HG03103 (cell line): ENCODE results near the gene PPP1R9B.

ENCODE experiments used
- ATAC-seq: cut with Tn5 transposase; IDR thresholded peaks from one replicate; pipeline ENCODE4 v1.9.1; 2021; ENCODE audit warnings: low read depth; ENCODE audit not compliant: unreplicated experiment

PPP1R9B gene

DNA sequence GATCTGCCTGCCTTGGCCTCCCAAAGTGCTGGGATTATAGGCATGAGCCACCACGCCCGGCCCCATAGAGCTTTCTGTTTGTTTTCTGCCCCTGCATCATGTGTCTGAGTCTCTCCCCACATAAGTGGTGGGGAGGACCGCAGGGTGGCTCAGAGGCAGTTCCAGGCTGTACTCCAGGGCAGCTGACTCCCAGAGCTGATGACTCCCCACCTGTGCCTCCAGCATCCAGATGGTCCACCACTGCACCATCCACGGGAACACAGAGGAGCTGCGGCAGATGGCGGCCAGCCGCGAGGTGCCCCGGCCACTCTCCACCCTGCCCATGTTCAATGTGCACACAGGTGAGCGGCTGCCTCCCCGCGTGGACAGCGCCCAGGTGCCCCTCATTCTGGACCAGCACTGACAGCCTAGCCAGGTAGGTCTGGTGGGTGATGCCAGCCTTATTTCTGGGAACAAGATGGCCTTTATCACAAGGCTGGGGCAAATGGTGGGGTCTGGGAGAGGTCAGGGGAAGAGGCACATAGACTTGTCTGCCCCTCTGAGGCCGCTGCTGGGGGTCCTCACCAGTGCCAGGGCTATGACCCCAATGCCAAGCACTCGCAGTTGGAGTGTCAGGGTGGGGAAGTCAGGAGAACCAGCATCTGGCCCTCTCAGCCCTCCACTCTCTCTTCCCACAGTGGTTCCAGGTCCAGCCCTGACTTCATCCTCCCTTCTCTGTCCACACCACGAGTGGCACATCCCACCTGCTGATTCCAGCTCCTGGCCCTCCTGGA lies 24.7 kb upstream of the PPP1R9B start:
- no peak for ATAC-seq

- no peak for ATAC-seq
These were observed 24.0 kb upstream of the PPP1R9B start for GRCh38 chr17:50174444-50174843.

DNA sequence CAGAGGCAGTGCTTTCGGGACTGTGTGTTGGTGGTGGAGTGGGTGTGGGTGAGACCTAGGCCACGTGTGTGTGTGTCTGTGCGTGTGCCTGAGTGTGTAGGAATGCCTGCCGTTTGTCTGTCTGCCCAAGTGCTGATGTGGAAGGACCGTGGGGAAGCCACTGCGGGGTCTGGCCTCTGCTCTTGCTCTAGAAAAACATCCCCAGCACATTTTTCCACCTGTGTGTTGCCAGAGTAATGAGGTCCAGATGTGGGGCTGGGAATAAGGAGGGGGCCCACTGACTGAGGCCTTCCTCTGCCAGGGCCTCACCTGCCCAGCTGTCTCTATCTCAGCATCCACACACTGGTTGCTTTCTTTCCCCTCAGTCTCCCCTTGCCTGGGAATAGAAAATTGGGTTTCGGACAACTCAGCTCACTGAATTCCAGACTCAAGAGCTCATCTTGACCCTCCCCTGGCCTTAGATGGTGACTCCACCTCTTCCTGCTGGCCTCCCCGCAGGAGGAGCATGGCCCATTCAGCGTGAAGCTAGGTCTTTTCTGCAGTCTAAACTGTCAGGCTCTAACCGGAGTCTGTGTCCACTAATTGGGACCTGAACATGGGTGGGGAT lies 23.0 kb upstream of the PPP1R9B start:
- no peak for ATAC-seq

- no peak for ATAC-seq
These were observed 22.5 kb upstream of the PPP1R9B start for GRCh38 chr17:50172936-50173334.

GRCh38 chr17:50172130-50172529 lies 21.7 kb upstream of the PPP1R9B start:
- no peak for ATAC-seq

DNA sequence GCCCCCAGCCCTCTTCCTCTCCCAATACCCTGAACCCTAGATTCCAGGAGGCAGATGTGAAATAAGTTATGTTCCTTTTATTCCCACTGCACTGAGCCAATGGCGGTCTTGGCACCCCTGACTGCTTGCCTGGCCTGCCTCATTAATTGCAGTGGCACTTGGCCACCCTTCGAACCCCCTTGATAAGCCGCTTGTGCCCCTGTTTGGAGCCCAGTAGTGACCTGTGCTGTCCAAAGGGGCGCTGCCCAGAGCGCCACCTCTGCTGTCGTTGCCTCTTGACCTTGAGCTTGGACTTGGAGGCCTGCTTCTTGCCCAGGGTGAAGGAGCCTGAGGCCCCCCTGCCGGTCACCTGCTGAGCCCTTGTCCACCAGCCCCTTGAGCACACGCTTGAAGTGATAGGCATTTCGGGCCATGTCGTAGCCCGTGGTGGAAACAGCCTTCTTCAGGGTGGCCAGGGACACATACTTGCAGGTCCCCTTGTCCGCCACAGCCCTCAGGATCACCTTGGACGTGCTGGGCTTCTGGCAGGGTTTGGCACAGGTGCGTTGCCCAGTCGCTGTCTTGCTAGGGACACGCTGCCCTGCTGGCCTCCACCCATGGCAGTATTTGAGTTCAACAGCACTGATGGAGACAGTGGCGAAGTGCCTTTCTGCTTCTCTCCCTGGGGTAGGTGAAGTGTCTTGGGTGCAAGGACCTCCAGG lies 21.0 kb upstream of the PPP1R9B start:
- no peak for ATAC-seq

DNA sequence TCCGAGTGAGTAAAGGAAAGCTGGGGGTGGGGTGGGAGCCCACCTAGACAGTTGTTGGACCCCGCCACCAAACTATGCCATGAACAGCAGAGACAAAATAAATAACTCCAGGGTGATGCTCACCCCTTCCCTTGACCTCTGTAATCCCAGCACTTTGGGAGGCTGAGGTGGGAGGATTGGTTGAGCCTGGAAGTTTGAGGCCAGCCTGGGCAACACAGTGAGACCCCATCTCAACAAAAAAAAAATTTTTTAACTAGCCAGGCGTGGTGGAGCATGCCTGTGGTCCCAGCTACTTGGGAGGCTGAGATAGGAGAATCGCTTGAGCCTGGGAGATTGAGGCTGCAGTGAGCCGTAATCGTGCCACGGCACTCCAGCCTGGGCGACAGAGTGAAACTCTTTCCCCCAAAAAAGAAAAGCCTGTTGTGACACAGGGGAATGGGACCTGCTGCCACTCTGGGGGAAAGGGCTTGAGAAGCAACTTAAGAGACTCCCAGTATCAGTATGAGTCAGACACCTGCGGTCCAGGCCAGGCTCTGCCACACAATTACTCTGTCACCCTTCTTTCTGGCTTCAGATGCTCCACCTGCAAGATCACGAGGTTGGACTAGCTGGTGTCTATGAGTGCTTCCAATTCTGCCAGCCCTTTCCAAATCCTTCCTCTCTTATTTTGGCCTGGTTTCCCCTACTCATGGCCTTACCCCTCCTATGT lies 20.3 kb upstream of the PPP1R9B start:
- ATAC-seq = peak; percentile 79

- no peak for ATAC-seq
These were observed 19.5 kb upstream of the PPP1R9B start for GRCh38 chr17:50169881-50170459.

DNA sequence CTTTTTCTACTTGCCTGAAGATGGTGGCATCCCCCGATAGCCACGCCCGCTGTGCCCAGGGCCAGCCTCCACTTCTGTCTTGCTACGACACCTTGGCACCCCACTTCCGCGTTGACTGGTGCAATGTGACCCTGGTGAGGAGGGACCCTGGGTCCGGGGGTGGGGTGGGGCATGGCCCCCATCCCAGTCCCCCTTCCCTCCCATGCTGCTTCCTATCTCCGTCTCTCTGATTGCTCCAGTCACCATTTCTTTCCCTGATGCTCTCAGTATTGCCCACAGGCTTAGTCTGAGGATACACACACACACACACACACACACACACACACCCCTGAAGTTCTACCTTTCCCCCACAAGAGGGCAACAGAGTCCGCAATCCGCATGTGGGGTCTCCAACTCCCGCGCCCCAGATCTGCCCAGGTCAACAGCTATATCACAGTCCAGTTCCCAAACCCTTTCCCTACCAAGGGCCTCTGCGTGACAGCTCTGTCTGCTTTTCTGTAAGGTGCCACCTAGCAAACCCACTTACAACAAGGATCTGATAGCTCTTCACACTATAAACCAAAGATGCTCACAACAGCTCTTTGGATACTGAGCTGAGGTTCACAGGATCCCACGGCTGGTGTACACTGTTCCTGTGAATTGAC lies 18.8 kb upstream of the PPP1R9B start:
- ATAC-seq = no peak

DNA sequence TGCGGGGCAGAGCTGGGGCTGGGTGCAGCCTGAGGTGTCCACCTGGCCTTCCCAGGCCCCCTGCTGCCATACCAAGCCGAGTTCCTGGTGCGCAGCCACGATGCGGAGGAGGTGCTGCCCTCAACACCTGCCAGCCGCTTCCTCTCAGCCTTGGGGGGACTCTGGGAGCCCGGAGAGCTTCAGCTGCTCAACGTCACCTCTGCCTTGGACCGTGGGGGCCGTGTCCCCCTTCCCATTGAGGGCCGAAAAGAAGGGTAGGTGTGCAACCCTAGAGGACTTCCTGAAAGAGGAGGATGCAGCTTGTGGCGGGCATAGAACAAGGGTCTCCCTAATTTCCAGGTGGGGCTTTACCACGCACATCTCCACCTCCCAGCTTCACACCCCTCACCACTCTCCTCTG lies 17.8 kb upstream of the PPP1R9B start:
- no peak for ATAC-seq

DNA sequence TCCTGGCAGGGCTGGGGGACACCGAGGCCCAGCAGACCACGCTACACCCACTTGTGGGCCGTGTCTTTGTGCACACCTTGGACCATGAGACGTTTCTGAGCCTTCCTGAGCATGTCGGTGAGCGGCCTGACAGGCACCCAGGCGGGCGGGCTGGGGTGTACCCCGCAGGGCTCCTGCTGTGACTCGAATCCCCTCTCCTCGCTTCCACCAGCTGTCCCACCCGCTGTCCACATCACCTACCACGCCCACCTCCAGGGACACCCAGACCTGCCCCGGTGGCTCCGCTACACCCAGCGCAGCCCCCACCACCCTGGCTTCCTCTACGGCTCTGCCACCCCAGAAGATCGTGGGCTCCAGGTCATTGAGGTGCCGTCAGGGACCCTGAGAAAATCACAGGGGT lies 16.9 kb upstream of the PPP1R9B start:
- no peak for ATAC-seq

- no peak for ATAC-seq
These were observed 16.2 kb upstream of the PPP1R9B start for GRCh38 chr17:50166518-50167181.

DNA sequence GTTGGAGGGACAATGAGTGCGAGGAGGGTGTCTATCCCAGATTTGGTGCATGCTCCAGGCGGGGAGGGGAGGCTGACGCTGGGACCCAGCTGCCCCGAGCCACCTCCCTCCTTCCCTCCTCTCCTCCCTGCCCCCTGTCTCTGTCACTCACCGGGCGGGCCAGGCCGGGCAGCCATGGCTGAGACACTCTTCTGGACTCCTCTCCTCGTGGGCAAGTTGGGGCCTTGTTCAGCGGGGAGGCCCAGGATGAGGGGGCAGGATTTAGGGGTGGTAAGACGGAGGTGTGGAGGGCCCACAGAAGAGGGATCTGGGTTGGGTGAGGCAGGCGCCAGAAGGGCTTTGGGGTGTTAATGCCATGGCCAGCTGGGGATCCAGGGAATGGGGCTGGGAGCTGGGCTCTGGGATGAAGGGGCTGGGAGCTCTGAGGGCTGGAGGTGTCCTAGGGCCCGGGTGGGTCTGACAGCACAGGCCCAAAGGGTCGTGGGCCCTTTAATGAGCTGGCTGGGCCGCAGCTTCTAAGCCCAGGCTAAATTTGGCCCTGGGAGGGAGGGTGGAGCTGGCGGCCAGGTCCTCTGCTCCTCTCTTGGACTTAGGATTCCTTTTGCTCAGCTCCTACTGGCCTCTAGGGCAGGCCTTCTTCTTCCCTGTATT lies 15.5 kb upstream of the PPP1R9B start, which contains the start of gene SGCA:
TSS of gene SGCA (plus strand) at position 139 of the 651 bp plus-strand sequence. CDS start at position 175, 36 bp downstream.
- no peak for ATAC-seq

DNA sequence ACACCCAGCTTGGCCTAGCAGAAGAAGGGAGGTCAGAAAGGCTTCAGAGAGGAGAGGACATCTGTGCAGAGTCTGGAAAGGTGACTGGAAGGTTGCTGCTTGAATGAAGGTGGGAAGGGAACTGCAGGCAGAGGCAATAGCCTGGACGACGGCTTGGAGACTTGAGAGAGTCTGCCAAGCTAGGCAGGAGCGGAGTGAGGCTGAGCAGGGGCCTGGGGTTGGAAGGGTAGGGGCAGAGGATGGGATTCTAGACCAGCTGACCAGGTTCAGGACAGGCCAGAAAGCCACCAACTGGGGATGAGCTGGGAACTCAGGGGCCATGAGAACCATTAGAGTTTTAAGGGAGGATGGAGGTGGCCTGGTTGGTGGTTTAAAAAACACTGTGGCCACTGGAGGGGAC lies 15.0 kb upstream of the PPP1R9B start:
- ATAC-seq = no peak

- ATAC-seq = no peak
These were observed 14.6 kb upstream of the PPP1R9B start for GRCh38 chr17:50165066-50165465.

- ATAC-seq = no peak
These were observed 14.2 kb upstream of the PPP1R9B start for GRCh38 chr17:50164697-50164988.

DNA sequence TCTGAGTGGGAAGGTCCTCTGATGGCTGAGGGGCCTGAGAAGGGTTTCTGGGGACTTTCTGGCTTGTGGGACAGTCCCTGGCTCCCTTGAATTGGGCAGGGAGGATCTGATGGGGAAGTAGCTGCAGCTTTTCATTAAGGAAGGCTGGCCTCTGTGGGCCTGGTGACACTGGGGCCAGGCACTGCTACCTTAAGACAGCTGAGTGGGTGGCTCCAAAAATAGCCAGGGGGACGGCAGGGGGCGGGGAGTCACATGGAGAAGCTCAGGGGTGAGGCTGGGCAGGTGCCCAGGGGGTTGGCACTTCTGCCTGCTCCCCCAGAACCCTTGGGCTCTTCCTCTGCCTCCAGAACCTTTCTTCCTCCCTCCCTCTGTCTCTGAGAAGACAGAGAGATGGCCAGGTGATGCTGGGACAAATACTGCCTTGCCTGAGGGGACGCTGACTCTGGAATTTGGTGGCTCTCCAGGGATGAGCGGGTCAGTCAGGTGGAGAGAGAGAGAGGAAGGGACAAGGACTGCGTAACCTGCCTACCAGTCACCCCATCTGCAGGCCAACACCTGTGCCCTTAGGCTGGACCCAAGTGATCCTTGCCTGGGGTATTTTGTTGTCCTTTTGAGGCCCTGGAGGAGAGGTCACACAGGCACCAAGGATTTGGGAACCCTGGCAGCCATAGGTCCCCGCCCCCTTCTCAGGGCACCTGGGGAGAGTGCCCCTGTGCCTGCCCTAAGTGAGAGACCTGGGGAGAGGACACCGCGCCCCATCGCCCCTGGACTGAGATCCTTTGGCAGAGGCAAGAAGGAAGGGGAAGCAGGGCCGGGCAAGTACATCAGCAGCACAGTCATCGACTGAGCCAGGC lies 13.6 kb upstream of the PPP1R9B start:
- no peak for ATAC-seq

DNA sequence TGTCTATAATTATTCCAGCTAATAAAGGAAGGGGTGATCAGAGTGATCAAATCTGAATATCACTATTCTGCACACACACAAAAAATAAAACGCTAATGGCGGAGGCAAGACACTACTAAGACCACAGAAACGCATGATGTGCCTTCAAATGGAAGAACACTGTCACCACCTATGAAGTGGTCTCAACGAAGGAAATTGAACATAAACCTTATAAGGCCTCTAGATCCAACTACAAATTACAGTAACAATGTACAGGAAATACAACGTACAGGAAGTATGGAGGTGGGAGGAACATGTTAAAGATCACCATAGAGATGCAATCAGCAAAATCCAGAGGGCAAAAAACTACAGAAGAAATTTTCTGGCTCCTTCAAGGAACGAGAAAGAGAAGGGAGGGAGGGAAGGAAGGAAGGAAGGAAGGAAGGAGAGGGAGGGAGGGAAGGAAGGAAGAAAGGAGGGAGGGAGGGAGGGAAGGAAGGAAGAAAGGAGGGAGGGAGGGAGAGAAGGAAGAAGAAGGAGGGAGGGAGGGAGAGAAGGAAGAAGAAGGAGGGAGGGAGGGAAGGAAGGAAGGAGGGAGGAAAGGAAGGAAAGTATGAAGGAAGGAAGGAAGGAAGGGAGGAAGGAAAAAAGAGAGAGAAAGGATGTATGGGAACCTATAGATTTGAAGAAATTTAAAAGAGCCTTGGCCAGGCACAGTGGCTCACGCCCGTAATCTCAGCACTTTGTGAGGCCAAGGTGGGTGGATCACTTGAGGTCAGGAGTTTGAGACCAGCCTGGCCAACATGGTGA lies 12.2 kb upstream of the PPP1R9B start:
- ATAC-seq = no peak
